ENCODE measurements around the gene CAMTA1. TPM values are rescaled to one million over a fixed set of nuclear protein-coding genes. Genes with fewer than 3 reads are reported as not detected.

CAMTA1 gene
- total and polyA plus RNA-seq, 9 of the 15 experiments (the other 6 are each of a cell fraction or from before 2014, with no cell fraction given), result 43.9 to 161 (median 65.9) TPM

- no peak overlapping the region for H3K27ac ChIP-seq (ENCODE audit: extremely low read depth, low read depth, low read length)
- no TSS peak for BruUV-seq (replicated peaks)
- ATAC-seq (no peak), FAIRE-seq (no peak), DNase-seq (ENCODE audit: extremely low read depth in 1 of 4, low spot score in 3 of 4) (no peak)
- peaks cover 4% of the 10 kb centered on the region for H4K20me1 ChIP-seq (replicated peaks; ENCODE audit: control insufficient read depth, insufficient read depth, low read length)
- WGBS (ENCODE audit: insufficient coverage, low coverage, missing lambda C conversion rate), result 0% methylated on average over 7 of the region's 7 CpGs
- no peaks in the 10 kb centered on the region for H3K36me3 ChIP-seq (ENCODE audit: control insufficient read depth, insufficient read depth, low read length)
- no peaks in the 10 kb centered on the region for H3K79me2 ChIP-seq (ENCODE audit: control insufficient read depth, insufficient read depth, low read length)
- no peaks in the 10 kb centered on the region for H3K9me3 ChIP-seq (replicated peaks; ENCODE audit: control insufficient read depth, insufficient read depth, low read depth, low read length)
- no peak overlapping the region for H2AFZ ChIP-seq (ENCODE audit: low read depth, low read length)
- in situ Hi-C loops (cut with MboI), result no loop called here
- no peaks in the 10 kb centered on the region for H3K9me1 ChIP-seq (ENCODE audit: control insufficient read depth, insufficient read depth, low read length)
- H3K4me3 ChIP-seq, result no peak overlapping the region
- H3K4me1 ChIP-seq (replicated peaks in 1 of 2; ENCODE audit: control insufficient read depth in 2 of 2, insufficient read depth in 2 of 2, low read length in 2 of 2), result no peaks in the 10 kb centered on the region
- no peak overlapping the region for H3K9ac ChIP-seq (ENCODE audit: insufficient read depth in 1 of 2, low read depth in 2 of 2, low read length in 2 of 2)
- ChIA-PET CTCF (ENCODE audit: low intra/inter-chr PET ratio) (no interaction called here), POLR2A (no interaction called here)
- intact Hi-C loops (cut with micrococcal nuclease), result no loop called here
- H3K4me2 ChIP-seq (ENCODE audit: insufficient read depth, low read length), result no peak overlapping the region
- TF ChIP-seq ZNF398 (CRISPR knock-in tag; IDR thresholded peaks at IDR 0.05), result no peak
- no peak for TF ChIP-seq RFX5 (IDR thresholded peaks at IDR 0.05; ENCODE audit: low read depth, low read length)
- TF ChIP-seq, protein P1, sequence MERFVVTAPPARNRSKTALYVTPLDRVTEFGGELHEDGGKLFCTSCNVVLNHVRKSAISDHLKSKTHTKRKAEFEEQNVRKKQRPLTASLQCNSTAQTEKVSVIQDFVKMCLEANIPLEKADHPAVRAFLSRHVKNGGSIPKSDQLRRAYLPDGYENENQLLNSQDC (CRISPR knock-in tag; IDR thresholded peaks at IDR 0.05), result no peak
- H3K27me3 ChIP-seq (ENCODE audit: control insufficient read depth in 2 of 2, insufficient read depth in 2 of 2, low read length in 2 of 2), result peaks cover 2 to 52% of the 10 kb centered on the region in 2 experiments; a peak in 3 of 5 replicates
Measured at GRCh38 chr1:7510389-7510931, 725.2 kb downstream of the CAMTA1 start.
